ENCODE data around the gene MAD1L1. TPM values are rescaled to one million over a fixed set of nuclear protein-coding genes. Genes with fewer than 3 reads are reported as not detected.

MAD1L1 gene
- total and polyA plus RNA-seq, 2 of the 8 experiments (the other 6 are each of a cell fraction or from before 2014, with no cell fraction given): 40.4 to 44.6 TPM

DNA sequence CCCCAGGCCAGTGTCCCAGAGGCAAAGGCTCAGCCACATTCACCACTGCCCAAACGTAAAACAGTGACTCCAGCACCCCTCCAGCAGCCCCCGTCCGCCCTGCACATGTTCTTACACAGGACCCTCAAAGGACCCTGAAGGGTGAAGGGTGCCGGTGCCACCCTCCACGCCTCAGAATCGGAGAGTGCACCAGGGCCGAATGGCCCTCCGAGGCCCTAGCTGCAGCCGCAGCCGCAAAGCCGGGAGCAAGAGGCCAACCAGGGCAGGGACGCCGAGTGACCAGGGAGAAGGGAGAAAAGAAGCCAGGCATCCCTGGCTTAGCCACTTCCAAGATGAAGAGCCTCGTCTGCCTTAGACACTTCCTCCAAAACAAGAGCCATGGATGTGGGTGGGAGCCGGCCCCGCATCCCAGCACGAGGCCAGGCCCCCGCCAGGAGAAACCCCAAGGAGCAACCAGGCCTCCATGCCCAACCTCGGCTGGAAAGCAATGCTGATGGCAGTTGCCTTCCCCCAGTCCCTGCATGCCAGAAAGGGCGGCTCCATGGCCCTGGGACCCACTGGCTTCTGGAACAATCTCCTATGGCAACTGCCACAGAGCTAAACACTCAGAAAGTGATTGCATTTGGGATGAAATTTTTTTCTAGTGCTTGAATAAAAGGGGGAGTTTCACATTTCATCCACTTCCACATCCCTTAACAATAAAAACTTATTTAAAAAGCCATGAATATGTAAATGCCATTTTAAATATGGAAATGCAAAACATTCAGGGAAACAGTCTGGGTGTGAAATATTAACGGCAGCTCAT lies 92.3 kb downstream of the MAD1L1 start:
- H3K27ac ChIP-seq (ENCODE audit: low read depth, low read length): no peak overlapping the region
- H2BK15ac ChIP-seq (ENCODE audit: low read length): no peak overlapping the region
- peaks cover 0 to 22% (median 10%) of the 10 kb centered on the region in 4 experiments; a peak in 5 of 8 replicates for H3K36me3 ChIP-seq (ENCODE audit: control insufficient read depth in 2 of 4, insufficient read depth in 4 of 4, low read length in 3 of 4)
- H2AFZ ChIP-seq (ENCODE audit: low read length): no peak overlapping the region
- no peak overlapping the region for H2AK5ac ChIP-seq (ENCODE audit: low read depth, low read length)
- peaks cover 0 to 2% of the 10 kb centered on the region in 2 experiments for H4K20me1 ChIP-seq (replicated peaks in 1 of 2; ENCODE audit: control insufficient read depth in 1 of 2, insufficient read depth in 2 of 2, low read length in 2 of 2)
- H3K4me2 ChIP-seq (ENCODE audit: insufficient read depth in 1 of 2, low read depth in 2 of 2, low read length in 2 of 2): no peak overlapping the region
- peaks cover 0 to 2% of the 10 kb centered on the region in 2 experiments; a peak in 2 of 4 replicates for H3K9me3 ChIP-seq (ENCODE audit: insufficient read depth in 2 of 2, low read depth in 1 of 2, low read length in 1 of 2)
- no peak overlapping the region for H3K56ac ChIP-seq (replicated peaks; ENCODE audit: insufficient read length, low read depth, low read length)
- H3K14ac ChIP-seq (ENCODE audit: insufficient read length): no peak overlapping the region
- no peak for FAIRE-seq
- peaks cover 0 to 4% (median 0%) of the 10 kb centered on the region in 4 experiments; a peak in 1 of 7 replicates for H3K4me1 ChIP-seq (replicated peaks in 1 of 4; ENCODE audit: control insufficient read depth in 3 of 4, insufficient read depth in 4 of 4, low read length in 3 of 4)
- no peaks in the 10 kb centered on the region for H3K27me3 ChIP-seq (replicated peaks in 1 of 4; ENCODE audit: control insufficient read depth in 3 of 4, extremely low read depth in 1 of 4, insufficient read depth in 3 of 4, low read length in 3 of 4)
- H3K4ac ChIP-seq (replicated peaks; ENCODE audit: insufficient read length, low read depth, low read length): no peak overlapping the region
- no peak overlapping the region for H3K4me3 ChIP-seq (ENCODE audit: extremely low read depth in 1 of 4, insufficient read depth in 2 of 4, low read depth in 3 of 4, low read length in 4 of 4)
- DNase-seq (ENCODE audit: low read depth in 1 of 2, low spot score in 2 of 2): no peak
- WGBS, 2 experiments (ENCODE audit: extremely low coverage in 1 of 2, insufficient coverage in 1 of 2, insufficient read length in 1 of 2, insufficient replicate concordance in 2 of 2, low coverage in 1 of 2, low lambda C conversion rate in 2 of 2, missing lambda C conversion rate in 1 of 2): 92% methylated on average over 21 of the region's 21 CpGs; no CpG with 5 or more reads in 1 of the 2 experiments
- H2BK20ac ChIP-seq (ENCODE audit: low read length): no peak overlapping the region
- no peak overlapping the region for H4K91ac ChIP-seq (replicated peaks; ENCODE audit: insufficient read length, low read length)
- no peak overlapping the region for H3K18ac ChIP-seq (ENCODE audit: extremely low read depth, low read length)
- no peak overlapping the region for H4K5ac ChIP-seq (ENCODE audit: insufficient read length, low read depth, low read length)
- H3K79me2 ChIP-seq (ENCODE audit: control insufficient read depth in 1 of 2, insufficient read depth in 2 of 2, low read length in 2 of 2): no peaks in the 10 kb centered on the region
- no peak overlapping the region for H2BK5ac ChIP-seq (ENCODE audit: low read depth, low read length)
- no peak overlapping the region for H4K8ac ChIP-seq (ENCODE audit: extremely low read depth, insufficient read depth, low read length)
- no peak overlapping the region for H3K9ac ChIP-seq (replicated peaks in 1 of 4; ENCODE audit: extremely low read depth in 1 of 4, low read depth in 3 of 4, low read length in 3 of 4)
- peaks cover 10% of the 10 kb centered on the region for H3K79me1 ChIP-seq (ENCODE audit: low read depth, low read length)
- ChIA-PET POLR2A (ENCODE audit: partially characterized antibody) (interaction anchor here (1.0 kb wide), 1 partner anchor 10 kb away, joined by 3 read pairs; no protein-coding TSS in a partner anchor), CTCF (ENCODE audit: partially characterized antibody) (interaction anchor here (0.6 to 1.2 kb wide), 3 partner anchors 10 to 964 kb away, joined by 3 read pairs; no protein-coding TSS in a partner anchor)
- H3K23ac ChIP-seq (ENCODE audit: insufficient read length): no peak overlapping the region
- H2BK120ac ChIP-seq (replicated peaks; ENCODE audit: low read depth, low read length): no peak overlapping the region
- H2BK12ac ChIP-seq (ENCODE audit: low read depth, low read length): no peak overlapping the region
- H3K23me2 ChIP-seq (ENCODE audit: low read depth, low read length): no peaks in the 10 kb centered on the region
- no peak for TF ChIP-seq CBX5 (IDR thresholded peaks at IDR 0.05; ENCODE audit: low read depth, low read length)
- no peak for TF ChIP-seq KDM5A (IDR thresholded peaks at IDR 0.05; ENCODE audit: low read length)
- no peak for TF ChIP-seq CREB1 (IDR thresholded peaks at IDR 0.05)
- TF ChIP-seq RAD21 (IDR thresholded peaks at IDR 0.05 in 1 of 2, conservative IDR thresholded peaks at IDR 0.05 in 1 of 2; ENCODE audit: low read depth in 2 of 2, low read length in 2 of 2): no peak
